GM12801 (cell line): Measurements from ENCODE around the gene GTF3C2.

Experiments
- TF ChIP-seq, protein P1 (sequence below): IDR thresholded peaks from one replicate; pipeline ENCODE4 v1.5.1; 2011; ENCODE audit warnings: control low read depth; ENCODE audit not compliant: insufficient read length; ENCODE audit errors: extremely low read depth

Gene GTF3C2

DNA sequence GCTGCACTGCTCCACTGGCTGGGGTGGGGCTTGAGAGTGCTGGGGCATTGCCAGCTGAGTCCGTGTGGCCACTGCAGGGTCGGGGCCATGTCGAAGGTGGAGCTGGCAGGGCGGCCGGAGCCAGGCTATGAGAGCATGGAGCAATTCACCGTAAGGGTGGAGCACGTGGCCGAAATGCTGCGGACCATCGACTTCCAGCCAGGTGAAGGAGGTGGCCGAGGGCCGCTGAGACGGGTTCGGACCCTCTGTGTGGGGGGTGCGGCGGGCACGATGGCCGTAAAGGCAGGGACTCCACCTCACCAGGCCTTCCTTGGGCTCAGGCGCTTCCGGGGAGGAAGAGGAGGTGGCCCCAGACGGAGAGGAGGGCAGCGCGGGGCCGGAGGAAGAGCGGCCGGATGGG, 50.4 kb downstream of the GTF3C2 start:
- TF ChIP-seq, protein P1, sequence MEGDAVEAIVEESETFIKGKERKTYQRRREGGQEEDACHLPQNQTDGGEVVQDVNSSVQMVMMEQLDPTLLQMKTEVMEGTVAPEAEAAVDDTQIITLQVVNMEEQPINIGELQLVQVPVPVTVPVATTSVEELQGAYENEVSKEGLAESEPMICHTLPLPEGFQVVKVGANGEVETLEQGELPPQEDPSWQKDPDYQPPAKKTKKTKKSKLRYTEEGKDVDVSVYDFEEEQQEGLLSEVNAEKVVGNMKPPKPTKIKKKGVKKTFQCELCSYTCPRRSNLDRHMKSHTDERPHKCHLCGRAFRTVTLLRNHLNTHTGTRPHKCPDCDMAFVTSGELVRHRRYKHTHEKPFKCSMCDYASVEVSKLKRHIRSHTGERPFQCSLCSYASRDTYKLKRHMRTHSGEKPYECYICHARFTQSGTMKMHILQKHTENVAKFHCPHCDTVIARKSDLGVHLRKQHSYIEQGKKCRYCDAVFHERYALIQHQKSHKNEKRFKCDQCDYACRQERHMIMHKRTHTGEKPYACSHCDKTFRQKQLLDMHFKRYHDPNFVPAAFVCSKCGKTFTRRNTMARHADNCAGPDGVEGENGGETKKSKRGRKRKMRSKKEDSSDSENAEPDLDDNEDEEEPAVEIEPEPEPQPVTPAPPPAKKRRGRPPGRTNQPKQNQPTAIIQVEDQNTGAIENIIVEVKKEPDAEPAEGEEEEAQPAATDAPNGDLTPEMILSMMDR = no peak

DNA sequence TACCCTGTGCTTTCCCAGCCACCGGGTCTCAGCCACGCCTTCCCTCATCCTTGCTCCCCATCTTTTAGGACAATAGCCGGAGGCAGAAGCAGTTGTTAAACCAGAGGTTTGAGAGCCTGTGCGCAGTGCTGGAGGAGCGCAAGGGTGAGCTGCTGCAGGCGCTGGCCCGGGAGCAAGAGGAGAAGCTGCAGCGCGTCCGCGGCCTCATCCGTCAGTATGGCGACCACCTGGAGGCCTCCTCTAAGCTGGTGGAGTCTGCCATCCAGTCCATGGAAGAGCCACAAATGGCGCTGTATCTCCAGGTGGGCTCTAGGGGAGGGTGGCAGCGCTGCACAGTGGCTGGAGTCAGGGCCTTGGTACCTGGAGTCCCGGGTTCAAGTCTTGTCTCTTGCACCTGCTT, 51.0 kb downstream of the GTF3C2 start:
- TF ChIP-seq, protein P1 = no peak

DNA sequence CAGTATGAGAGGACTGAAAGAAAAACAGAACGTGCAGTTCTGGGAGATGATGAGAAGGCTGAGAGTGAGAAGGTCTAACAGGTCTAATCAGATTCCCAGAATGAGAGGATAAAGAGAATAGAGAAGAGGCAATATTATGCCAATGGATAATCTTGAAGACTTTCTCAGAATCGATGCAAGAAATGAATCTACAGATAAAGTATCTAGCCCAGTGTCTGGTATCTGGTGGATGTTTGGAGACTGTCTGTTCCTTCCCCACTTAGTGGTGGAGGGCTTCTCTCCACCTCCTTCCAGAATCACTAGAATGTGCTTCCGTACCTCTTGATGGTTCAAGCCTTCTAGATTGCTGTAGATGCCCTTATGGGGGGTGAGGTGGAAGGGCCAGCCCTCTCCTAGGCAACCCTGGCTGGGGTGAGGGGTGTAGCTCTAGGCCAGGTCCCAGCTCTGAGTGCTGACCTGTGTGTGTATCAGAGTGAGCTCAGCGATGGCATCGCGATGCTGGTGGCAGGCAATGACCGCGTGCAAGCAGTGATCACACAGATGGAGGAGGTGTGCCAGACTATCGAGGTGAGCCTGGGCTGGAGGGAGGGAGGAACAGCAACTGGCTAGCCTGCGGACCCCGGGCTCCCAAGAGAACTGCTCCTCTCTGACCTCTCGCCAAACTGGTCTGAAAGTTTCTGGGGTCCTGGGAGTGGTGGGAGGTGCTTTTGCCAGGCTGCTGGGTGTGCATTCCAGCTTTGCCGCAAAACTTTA, 51.9 kb downstream of the GTF3C2 start:
- TF ChIP-seq, protein P1 = no peak

DNA sequence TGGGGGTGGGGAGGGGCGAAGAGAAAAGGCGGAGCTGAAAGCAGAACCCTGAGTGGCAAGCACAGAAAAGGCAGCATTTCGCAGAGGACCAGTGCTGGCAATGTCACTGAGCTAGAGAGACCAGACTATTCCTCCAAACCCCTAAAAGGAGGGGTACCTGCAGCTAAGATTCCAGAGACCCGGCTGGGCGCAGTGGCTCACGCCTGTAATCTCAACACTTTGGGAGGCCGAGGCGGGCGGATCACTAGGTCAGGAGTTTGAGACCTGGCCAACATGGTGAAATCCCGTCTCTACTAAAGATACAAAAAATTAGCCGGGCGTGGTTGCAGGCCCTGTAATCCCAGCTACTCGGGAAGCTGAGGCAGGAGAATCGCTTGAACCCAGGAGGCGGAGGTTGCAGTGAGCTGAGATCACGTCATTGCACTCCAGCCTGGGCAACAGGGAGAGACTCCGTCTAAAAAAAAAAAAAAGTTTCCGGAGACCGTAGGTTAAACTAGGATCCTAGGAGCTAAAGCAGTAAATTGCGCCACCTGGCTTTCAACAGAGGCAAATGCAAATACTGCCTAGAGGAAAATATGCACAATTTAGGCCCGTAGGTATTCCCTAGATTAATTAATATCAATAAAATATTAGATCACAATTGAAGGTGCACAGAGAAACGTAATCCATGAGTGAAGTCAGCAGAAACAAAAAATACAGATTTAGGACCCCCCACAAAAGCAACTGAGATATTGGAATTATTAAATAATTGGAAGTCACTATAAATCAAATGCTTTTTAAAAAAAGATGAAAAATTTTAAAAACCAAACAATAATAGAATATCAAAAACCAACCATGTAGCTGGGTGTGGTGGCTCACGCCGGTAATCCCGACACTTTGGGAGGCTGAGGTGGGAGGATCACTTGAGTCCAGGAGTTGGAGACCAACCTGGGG, 53.2 kb downstream of the GTF3C2 start:
- TF ChIP-seq, protein P1 = peak; percentile 48

DNA sequence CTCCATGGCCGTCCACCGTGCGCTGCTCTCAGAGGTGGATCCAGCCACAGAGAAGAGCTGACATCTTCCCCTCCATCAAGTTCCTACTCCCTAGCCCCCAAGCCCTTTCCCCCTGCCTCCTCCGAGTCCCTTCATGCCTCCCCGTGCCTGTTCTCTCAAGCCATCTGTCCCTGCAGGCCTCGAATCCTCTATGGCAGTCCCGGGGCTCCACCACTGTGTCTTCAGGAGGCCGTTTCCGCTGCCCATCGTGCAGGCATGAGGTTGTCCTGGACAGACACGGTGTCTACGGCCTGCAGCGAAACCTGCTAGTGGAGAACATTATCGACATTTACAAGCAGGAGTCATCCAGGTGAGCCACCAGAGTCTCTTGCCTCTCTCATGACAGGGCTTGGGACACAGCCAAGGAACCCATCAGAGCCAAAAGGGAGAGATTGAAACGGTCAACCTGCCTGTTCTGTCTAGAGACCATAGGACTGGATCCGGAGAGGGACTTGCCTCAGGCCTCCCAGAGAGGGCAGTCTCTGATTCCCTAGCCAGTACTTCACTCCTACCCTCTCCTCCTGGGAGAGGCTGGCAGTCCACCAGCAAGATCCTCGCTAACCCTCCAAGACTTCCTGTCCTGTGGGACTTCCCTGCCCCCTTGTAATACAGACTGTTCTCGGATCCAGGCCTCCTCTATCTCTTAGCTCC, 58.0 kb downstream of the GTF3C2 start:
- TF ChIP-seq, protein P1 = no peak

DNA sequence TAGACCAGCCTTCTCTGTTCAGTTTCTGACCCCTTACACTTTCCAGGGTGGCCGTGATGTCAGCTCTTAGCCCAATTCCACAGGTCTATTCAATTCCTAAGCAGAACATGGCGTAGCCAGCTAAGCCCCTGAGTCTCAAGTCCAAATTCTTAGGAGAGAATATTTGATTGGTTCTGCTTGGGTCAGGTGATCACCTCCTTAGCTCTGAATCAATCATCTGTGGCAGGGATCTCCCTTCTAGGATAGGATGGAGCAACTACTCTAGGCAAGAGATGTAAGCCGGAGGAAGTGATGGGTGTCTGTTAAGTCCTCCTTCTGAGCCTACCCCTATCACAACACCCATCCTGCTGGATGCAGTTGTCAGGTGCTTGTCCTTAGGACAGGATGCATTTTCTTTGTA, 59.4 kb downstream of the GTF3C2 start:
- TF ChIP-seq, protein P1 = no peak

DNA sequence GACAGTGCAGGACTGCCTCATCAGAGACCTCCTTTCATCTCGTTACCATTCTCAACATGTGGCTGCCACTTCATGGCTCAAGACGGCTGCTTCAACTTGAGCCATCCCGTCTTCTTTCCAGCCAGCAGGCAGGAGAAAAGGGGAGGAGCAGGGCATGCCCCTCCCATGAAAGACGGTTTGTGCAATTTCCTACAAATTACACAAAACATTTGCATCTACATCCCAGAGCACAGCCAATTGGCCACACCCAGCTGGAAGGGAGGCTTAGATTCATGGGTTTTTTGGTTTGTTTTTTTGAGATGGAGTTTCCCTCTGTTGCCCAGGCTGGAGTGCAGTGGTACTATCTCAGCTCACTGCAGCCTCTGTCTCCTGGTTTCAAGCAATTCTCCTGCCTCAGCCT, 60.1 kb downstream of the GTF3C2 start:
- TF ChIP-seq, protein P1 = no peak
